NCI-H2171 (cell line): ENCODE data around the gene INSC.

Experiments
- DNase-seq: peaks from one replicate; lab custom pipeline; 2025; lab: John Stamatoyannopoulos, UW

INSC gene

GRCh38 chr11:15293975-15294620 is 179.4 kb downstream of the INSC start:
- no peak for DNase-seq

DNA sequence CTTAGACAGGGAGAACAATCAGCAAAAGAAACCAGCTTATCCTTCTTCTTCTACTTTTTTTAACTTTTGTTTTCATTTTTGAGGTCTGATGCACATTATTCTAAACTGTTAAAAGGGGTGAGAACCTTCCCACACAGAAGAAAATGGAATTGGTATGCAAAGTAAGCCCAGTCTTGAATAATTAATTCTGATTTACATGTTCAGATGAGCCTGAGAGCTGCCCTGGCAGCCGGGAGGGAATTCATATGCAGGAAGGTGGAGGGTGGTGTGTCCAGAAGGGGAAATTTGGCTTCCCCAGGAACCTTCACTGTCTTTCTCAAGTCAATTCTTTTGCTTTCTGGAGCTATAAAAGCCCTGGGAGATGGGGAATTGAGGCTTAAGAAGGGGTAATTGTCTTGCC is 181.0 kb downstream of the INSC start:
- DNase-seq: no peak
